Measurements from ENCODE around the gene CTNNA2.

- TF ChIP-seq CTCF (conservative IDR thresholded peaks at IDR 0.05) (no peak), EZH2 (IDR thresholded peaks at IDR 0.05; ENCODE audit: low read depth) (no peak)
These were observed 685.2 kb downstream of the CTNNA2 start for GRCh38 chr2:80198042-80198441.

Data from PC-9 (cell line).